ENCODE results near the gene MINK1. TPM values are rescaled to one million over a fixed set of nuclear protein-coding genes. Genes with fewer than 3 reads are reported as not detected.
A peak's percentile ranks its signal among the peaks of the same experiment; 100 is the strongest.

The MINK1 gene
- total RNA-seq, 1 donor, result 38.4 TPM

DNA sequence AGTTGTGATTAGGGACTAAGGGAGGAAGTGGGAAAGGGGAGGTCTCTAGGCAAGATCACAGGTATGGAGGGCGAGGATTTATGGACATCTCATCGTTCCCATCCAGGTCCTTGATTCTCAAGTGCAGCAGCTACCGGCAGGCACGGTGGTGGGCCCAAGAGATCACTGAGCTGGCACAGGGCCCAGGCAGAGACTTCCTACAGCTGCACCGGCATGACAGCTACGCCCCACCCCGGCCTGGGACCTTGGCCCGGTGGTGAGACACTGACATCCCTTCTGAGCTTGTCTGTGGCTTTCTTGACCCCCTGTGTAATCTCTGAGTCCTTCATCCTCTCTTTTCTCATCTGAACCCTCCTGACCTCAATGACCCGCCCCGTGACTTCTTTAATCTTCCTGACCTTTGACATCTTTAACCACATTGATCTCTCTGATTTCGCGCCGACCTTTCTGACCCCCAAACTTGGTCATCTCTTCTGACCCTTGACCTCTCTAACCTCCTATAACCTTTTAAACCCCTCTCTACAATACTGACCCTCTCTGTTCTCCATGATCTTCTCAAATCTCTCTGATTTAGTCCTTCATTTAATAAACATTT, 22.3 kb upstream of the MINK1 start:
- no peak for DNase-seq (ENCODE audit: low read depth)
- TF ChIP-seq CTCF (IDR thresholded peaks at IDR 0.05; ENCODE audit: insufficient read depth, low read length), result no peak

DNA sequence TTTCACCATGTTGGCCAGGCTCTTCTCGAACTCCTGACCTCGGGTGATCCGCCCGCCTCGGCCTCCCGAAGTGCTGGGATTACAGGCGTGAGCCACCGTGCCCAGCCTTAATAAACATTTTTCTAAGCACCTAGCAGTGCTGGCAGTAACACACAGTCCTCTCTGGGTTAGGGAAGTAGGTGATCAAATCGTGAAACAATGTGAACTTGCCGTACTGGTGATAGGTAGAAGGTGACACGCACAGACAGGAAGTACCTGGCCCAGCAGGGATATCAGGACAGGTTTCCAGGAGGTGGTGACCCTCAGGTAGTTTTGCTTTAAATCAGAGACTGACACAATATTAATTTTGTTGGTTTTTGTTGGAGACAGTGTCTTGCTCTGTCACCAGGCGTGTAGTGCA, 21.7 kb upstream of the MINK1 start:
- no peak for DNase-seq (ENCODE audit: low read depth)
- H3K4me3 ChIP-seq (ENCODE audit: low read depth, low read length), result no peak overlapping the region
- TF ChIP-seq CTCF (IDR thresholded peaks at IDR 0.05; ENCODE audit: insufficient read depth, low read length), result no peak

More for the DNA sequence above, 22.3 kb upstream of the MINK1 start:
- H3K4me3 ChIP-seq (ENCODE audit: low read depth, low read length), result no peak overlapping the region

DNA sequence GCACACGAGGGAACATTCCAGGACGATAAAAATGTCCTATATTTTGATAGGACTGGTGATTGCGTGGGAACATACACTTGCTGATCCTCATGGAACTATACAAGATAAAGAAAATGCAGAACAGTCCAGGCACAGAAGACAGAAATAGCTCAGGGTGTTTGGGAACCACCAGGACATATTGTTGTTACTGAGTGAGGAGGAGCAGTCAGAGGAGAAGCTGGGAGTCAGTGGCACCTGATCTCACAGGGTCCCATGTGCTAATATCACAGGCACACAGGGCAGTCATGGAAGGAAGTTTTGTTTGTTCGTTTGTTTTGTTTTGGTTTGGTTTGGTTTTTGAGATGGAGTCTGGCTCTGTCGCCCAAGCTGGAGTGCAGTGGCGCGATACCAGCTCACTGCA, 20.4 kb upstream of the MINK1 start:
- H3K4me3 ChIP-seq (ENCODE audit: low read depth, low read length), result no peak overlapping the region
- TF ChIP-seq CTCF (IDR thresholded peaks at IDR 0.05; ENCODE audit: insufficient read depth, low read length), result no peak
- DNase-seq (ENCODE audit: low read depth), result no peak

DNA sequence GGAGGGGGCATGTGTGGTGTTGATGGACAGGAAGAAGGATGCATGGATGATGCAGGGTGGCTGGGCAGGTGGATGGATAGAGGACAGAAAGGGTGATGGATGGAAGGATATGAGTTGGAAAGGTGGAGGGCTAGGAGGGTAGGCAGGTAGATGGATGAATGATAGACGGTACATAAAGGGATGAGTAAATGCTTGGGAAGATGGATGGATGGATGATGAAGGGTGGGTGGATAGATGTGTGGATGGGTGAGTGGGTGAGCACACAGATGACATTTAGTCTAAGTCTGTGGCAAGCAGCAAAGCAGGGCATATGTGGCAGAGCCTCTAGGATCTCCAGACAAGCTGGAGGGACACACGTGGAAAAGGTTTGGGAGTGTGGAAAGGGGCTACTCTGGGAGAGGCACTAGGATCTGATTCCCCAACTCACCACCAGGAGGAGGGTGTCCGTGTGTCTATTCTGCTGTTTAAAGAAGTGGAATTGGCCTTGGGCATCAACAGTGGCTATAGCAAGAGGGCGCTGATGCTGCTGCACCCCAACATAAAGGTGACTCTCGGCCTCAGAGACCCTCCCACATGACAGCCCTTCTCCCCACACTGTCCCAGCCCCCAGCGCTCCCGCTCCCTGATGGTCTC, 18.0 kb upstream of the MINK1 start:
- TF ChIP-seq CTCF (IDR thresholded peaks at IDR 0.05; ENCODE audit: insufficient read depth, low read length), result peak; percentile 30
- no peak overlapping the region for H3K4me3 ChIP-seq (ENCODE audit: low read depth, low read length)
- DNase-seq (ENCODE audit: low read depth), result no peak

DNA sequence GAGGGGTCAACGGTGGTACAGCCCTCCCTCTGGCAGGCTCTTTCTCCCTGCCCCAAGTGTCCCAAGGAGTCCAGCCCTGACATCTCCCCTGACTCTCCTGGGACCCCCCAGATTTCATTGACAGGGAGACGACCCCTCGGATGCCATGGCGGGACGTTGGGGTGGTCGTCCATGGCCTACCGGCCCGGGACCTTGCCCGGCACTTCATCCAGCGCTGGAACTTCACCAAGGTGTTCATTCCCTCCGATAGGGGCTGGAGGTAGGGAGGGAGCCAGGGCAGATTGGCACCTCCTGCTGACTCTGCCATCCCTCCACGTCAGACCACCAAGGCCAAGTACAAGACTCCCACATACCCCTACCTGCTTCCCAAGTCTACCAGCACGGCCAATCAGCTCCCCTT, 16.3 kb upstream of the MINK1 start:
- DNase-seq (ENCODE audit: low read depth), result no peak
- TF ChIP-seq CTCF (IDR thresholded peaks at IDR 0.05; ENCODE audit: insufficient read depth, low read length), result no peak

GRCh38 chr17:4818276-4818675, 14.9 kb upstream of the MINK1 start:
- no peak overlapping the region for H3K4me3 ChIP-seq (ENCODE audit: low read depth, low read length)
- DNase-seq (ENCODE audit: low read depth), result no peak
- TF ChIP-seq CTCF (IDR thresholded peaks at IDR 0.05; ENCODE audit: insufficient read depth, low read length), result no peak

More for the DNA sequence above, 16.3 kb upstream of the MINK1 start:
- no peak overlapping the region for H3K4me3 ChIP-seq (ENCODE audit: low read depth, low read length)

DNA sequence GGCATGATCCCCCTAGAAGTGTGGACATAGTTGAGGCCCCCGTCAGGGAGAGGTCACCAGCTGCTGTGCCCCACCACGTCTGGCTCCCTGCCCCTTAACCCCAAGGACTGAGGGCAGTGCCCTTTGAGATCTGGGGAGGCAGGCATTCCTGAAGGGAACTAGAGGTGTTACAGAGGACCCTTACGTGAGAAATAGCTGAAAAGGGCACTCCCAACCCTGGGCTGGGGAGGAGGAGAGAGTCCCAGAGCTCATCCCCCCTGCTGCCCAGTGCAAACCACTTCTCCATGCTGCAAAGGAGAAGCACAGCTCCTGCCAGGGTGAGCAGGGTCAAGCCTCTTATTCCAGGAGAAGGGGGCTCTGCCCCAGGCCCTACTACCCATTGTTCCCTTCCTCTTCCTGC, 10.3 kb upstream of the MINK1 start:
- DNase-seq (ENCODE audit: low read depth), result no peak
- H3K4me3 ChIP-seq (ENCODE audit: low read depth, low read length), result no peak overlapping the region
- TF ChIP-seq CTCF (IDR thresholded peaks at IDR 0.05; ENCODE audit: insufficient read depth, low read length), result no peak
